K562 (cell line): ENCODE data around the gene IRF4. TPM values are rescaled to one million over a fixed set of nuclear protein-coding genes. Genes with fewer than 3 reads are reported as not detected.

Experiments
- ATAC-seq: fragments of 200-7000 bp; cut with Tn5 transposase; 3 replicates; pipeline ENCODE4 v1.9.1; 2020; ENCODE audit warnings: moderate library complexity
- BruUV-seq: library from RNA; stranded (reverse); fragments of 400-500 nt; replicated peaks from 2 replicates; lab custom pipeline; 2021; lab: Mats Ljungman, UMichigan
- CTCF ChIA-PET: fragments of 300-600 bp; formaldehyde crosslinking; extraction: SDS; loops from one replicate; lab custom pipeline; 2021; ENCODE audit warnings: low intra/inter-chr PET ratio; lab: Yijun Ruan, JAX
- POLR2A ChIA-PET: fragments of 300-600, 350-650 bp; sonication (Branson Sonifier 250); formaldehyde crosslinking; extraction: SDS; loops from one replicate; lab custom pipeline; 2021; ENCODE audit warnings: antibody characterized with exemption, inconsistent platforms; lab: Yijun Ruan, JAX
- DNase-seq, 4 experiments: peaks; one replicate each; pipeline versions ENCODE4 v3.0.0 to v3.0.0-alpha.2; 2011 to 2018; ENCODE audit warnings: low spot score in 3 of 4, mixed read lengths in 3 of 4; ENCODE audit errors: extremely low read depth in 1 of 4
- FAIRE-seq: peaks from 2 replicates; lab custom pipeline; 2011; peaks lifted over from hg19 to GRCh38; lab: Jason Lieb, UNC
- H2AFZ ChIP-seq: 2 replicates; pipeline ENCODE4 v1.6.0; 2011; ENCODE audit warnings: low read depth, low read length, control low read depth, inconsistent platforms
- H3K27ac ChIP-seq: fragments of 200-600 bp; 3 replicates; pipeline ENCODE4 v1.8.0; 2011; ENCODE audit warnings: low read depth, mild to moderate bottlenecking, control low read depth, inconsistent platforms, low read length, moderate library complexity, mixed read lengths; ENCODE audit errors: extremely low read depth
- H3K27me3 ChIP-seq, 2 experiments: fragments of 300-600 bp in 1 of 2; 2 replicates in 1 of 2; 3 replicates in 1 of 2; pipeline versions ENCODE4 v1.6.0 to v1.8.0; 2011; ENCODE audit warnings: inconsistent platforms in 2 of 2, low read length in 2 of 2, mild to moderate bottlenecking in 1 of 2, mixed read lengths in 1 of 2, moderate library complexity in 1 of 2; ENCODE audit not compliant: control insufficient read depth in 2 of 2, insufficient read depth in 2 of 2
- H3K36me3 ChIP-seq: fragments of 300-600 bp; 3 replicates; pipeline ENCODE4 v1.8.0; 2011; ENCODE audit warnings: mild to moderate bottlenecking, low read length, inconsistent platforms; ENCODE audit not compliant: control insufficient read depth, insufficient read depth
- H3K4me1 ChIP-seq, 2 experiments: fragments of 200-600 bp in 1 of 2; replicated peaks in 1 of 2; 2 replicates in 1 of 2; 3 replicates in 1 of 2; pipeline versions ENCODE4 v1.5.1 to v1.8.0; 2011; ENCODE audit warnings: inconsistent platforms in 2 of 2, low read length in 2 of 2, mild to moderate bottlenecking in 1 of 2, mixed read lengths in 1 of 2, moderate library complexity in 1 of 2; ENCODE audit not compliant: control insufficient read depth in 2 of 2, insufficient read depth in 2 of 2
- H3K4me2 ChIP-seq: 2 replicates; pipeline ENCODE4 v1.6.1; 2011; ENCODE audit warnings: low read length, control low read depth, inconsistent platforms, mixed read lengths; ENCODE audit not compliant: insufficient read depth
- H3K4me3 ChIP-seq: fragments of 200-600 bp; sonication (generic), shearing (Covaris generic); 2 replicates; pipeline ENCODE4 v1.5.1; 2016; ENCODE audit warnings: control low read depth, inconsistent platforms
- H3K79me2 ChIP-seq: fragments of 200-600 bp; 3 replicates; pipeline ENCODE4 v1.8.0; 2011; ENCODE audit warnings: low read length, inconsistent platforms; ENCODE audit not compliant: control insufficient read depth, insufficient read depth
- H3K9ac ChIP-seq, 2 experiments: 2 replicates each; pipeline versions ENCODE4 v1.6.0 to v1.6.1; 2011; ENCODE audit warnings: low read depth in 2 of 2, low read length in 2 of 2, control low read depth in 1 of 2, inconsistent platforms in 1 of 2, mild to moderate bottlenecking in 1 of 2, mixed read lengths in 1 of 2; ENCODE audit not compliant: insufficient read depth in 1 of 2
- H3K9me1 ChIP-seq: one replicate; pipeline ENCODE4 v1.6.0; 2011; ENCODE audit warnings: inconsistent platforms, mild to moderate bottlenecking, low read length, moderate library complexity; ENCODE audit not compliant: control insufficient read depth, insufficient read depth
- H3K9me3 ChIP-seq: replicated peaks from 2 replicates; pipeline ENCODE4 v1.5.1; 2011; ENCODE audit warnings: low read depth, low read length, inconsistent platforms; ENCODE audit not compliant: control insufficient read depth, insufficient read depth
- H4K20me1 ChIP-seq: replicated peaks from 2 replicates; pipeline ENCODE4 v1.6.1; 2011; ENCODE audit warnings: low read length, inconsistent platforms, mixed read lengths; ENCODE audit not compliant: control insufficient read depth, insufficient read depth
- CREBBP ChIP-seq: IDR thresholded peaks from one replicate; pipeline ENCODE4 v1.6.1; 2012; ENCODE audit warnings: low read depth, mild to moderate bottlenecking, control low read depth, inconsistent platforms, low read length
- MECOM ChIP-seq: fragments of 250-450 bp; sonication (Bioruptor Pico); IDR thresholded peaks from 2 replicates; pipeline ENCODE4 v1.8.0; 2022; ENCODE audit warnings: inconsistent platforms
- MIER1 ChIP-seq: fragments of 450-650 bp; IDR thresholded peaks from 2 replicates; pipeline ENCODE4 v1.6.1; 2016; ENCODE audit warnings: antibody characterized with exemption, mild to moderate bottlenecking, low read depth
- NBN ChIP-seq: fragments of 450-650 bp; IDR thresholded peaks from 2 replicates; pipeline ENCODE4 v1.6.1; 2016; ENCODE audit warnings: low read depth, mild to moderate bottlenecking
- ZNF384 ChIP-seq: IDR thresholded peaks from 2 replicates; pipeline ENCODE4 v1.6.1; 2012; ENCODE audit warnings: low read depth, low read length, improper control_type of control experiment
- ZNF778 ChIP-seq: fragments of 450-650 bp; formaldehyde crosslinking; IDR thresholded peaks from 2 replicates; pipeline ENCODE4 v1.4.0; 2020; ENCODE audit warnings: mild to moderate bottlenecking, moderate library complexity
- WGBS: fragments of 100-300 bp; shearing (Covaris generic); methylation state at CpG from one replicate; pipeline ENCODE4 v1.1.6; 2016; ENCODE audit warnings: low coverage, mixed read lengths; ENCODE audit not compliant: insufficient coverage; ENCODE audit errors: missing lambda C conversion rate; 5-methylcytosine and 5-hydroxymethylcytosine counted together
- in situ Hi-C: fragments of 300-500 bp; cut with MboI; formaldehyde crosslinking; loops from 4 replicates; pipeline ENCODE4 v1.15.0; 2018; ENCODE audit warnings: inconsistent platforms, mixed read lengths
- intact Hi-C: fragments of 100-400 bp; cut with micrococcal nuclease; formaldehyde crosslinking; loops from 2 replicates; pipeline ENCODE4 v1.14.2; 2022
- polyA plus RNA-seq, 8 experiments: library from polyadenylated mRNA; depleted of rRNA in 4 of 8; stranded (reverse) in 5 of 8; unstranded in 3 of 8; fragments of >200 nt; fragmentation: Nextera tagmentation in 2 of 8; fragmentation: Illumina TruSeq in 1 of 8; extraction: Ambion mirVana in 2 of 8; extraction: Trizol in 1 of 8; gene quantifications; 2 replicates each; pipeline versions ENCODE4 v1.2.1 to v1.2.3, GENCODE V29; 2011 to 2014; ENCODE audit warnings: inconsistent platforms in 1 of 8, missing spikeins in 1 of 8
- total RNA-seq, 7 experiments: library from RNA; depleted of rRNA in 6 of 7; stranded (reverse); fragments of >200 nt in 6 of 7; fragmentation: Illumina TruSeq in 2 of 7; extraction: Trizol in 2 of 7; gene quantifications; 2 replicates each; pipeline versions ENCODE4 v1.2.1 to v1.2.3, GENCODE V29; 2011 to 2021; ENCODE audit warnings: low replicate concordance in 1 of 7

Gene IRF4
- total and polyA plus RNA-seq, 9 of the 15 experiments (the other 6 are each of a cell fraction or from before 2014, with no cell fraction given) = 0.05 to 0.33 (median 0.09) TPM; not detected in 6

- TF ChIP-seq ZNF384 = no peak
- no peak for TF ChIP-seq NBN
- no peak for TF ChIP-seq MIER1
- no peak for TF ChIP-seq ZNF778
- no peak for TF ChIP-seq MECOM (CRISPR knock-in tag)
Observed at GRCh38 chr6:343960-344815, 47.4 kb upstream of the IRF4 start (continued).

- no peaks in the 10 kb centered on the region for H3K36me3 ChIP-seq
- no peaks in the 10 kb centered on the region for H3K9me1 ChIP-seq
- CTCF ChIA-PET = no interaction called here
- H3K27me3 ChIP-seq = peaks cover 0 to 17% of the 10 kb centered on the region in 2 experiments; a peak in 3 of 5 replicates
- H3K4me3 ChIP-seq = no peak overlapping the region
- BruUV-seq = no TSS peak
- H3K27ac ChIP-seq = no peak overlapping the region
- ATAC-seq = no peak
- WGBS = 20% methylated on average over 8 of the region's 8 CpGs
- H3K9me3 ChIP-seq = no peaks in the 10 kb centered on the region
- FAIRE-seq = no peak
- in situ Hi-C loops = no loop called here
- intact Hi-C loops = no loop called here
- DNase-seq = no peak
- no peak overlapping the region for H3K4me2 ChIP-seq
- peaks cover 20 to 22% of the 10 kb centered on the region in 2 experiments for H3K4me1 ChIP-seq
- no peak for TF ChIP-seq CREBBP
- H2AFZ ChIP-seq = no peak overlapping the region
- H4K20me1 ChIP-seq = peaks cover 6% of the 10 kb centered on the region; the same call in 1 of the 2 replicates
- H3K79me2 ChIP-seq = no peaks in the 10 kb centered on the region
- POLR2A ChIA-PET = interaction anchor here (1.0 kb wide), 1 partner anchor 14 kb away, joined by 3 read pairs; no protein-coding TSS in a partner anchor
- no peak overlapping the region for H3K9ac ChIP-seq
Observed at GRCh38 chr6:344816-345340, 46.7 kb upstream of the IRF4 start.
